HepG2 (cell line): ENCODE results near the gene ETV1. TPM values are rescaled to one million over a fixed set of nuclear protein-coding genes. Genes with fewer than 3 reads are reported as not detected.

ENCODE experiments used
- ATAC-seq: fragments of 200-7000 bp; cut with Tn5 transposase; 3 replicates; pipeline ENCODE4 v1.9.1; 2020; ENCODE audit warnings: mild to moderate bottlenecking, moderate library complexity
- BruUV-seq: library from RNA; stranded (reverse); fragments of 400-500 nt; replicated peaks from 2 replicates; lab custom pipeline; 2021; lab: Mats Ljungman, UMichigan
- CTCF ChIA-PET: fragments of 300-600 bp; formaldehyde crosslinking; extraction: SDS; loops from one replicate; lab custom pipeline; 2021; ENCODE audit warnings: low total read pairs, inconsistent platforms, low intra/inter-chr PET ratio; lab: Yijun Ruan, JAX
- POLR2A ChIA-PET: fragments of 350-600 bp; sonication (Branson Sonifier 250); formaldehyde crosslinking; loops from one replicate; lab custom pipeline; 2020; ENCODE audit warnings: antibody characterized with exemption, inconsistent platforms; lab: Yijun Ruan, JAX
- DNase-seq: peaks from one replicate; pipeline ENCODE4 v3.0.0-alpha.2; 2015; ENCODE audit warnings: low spot score
- FAIRE-seq: peaks from 3 replicates; lab custom pipeline; 2011; peaks lifted over from hg19 to GRCh38; lab: Jason Lieb, UNC
- H2AFZ ChIP-seq: one replicate; pipeline ENCODE4 v1.6.1; 2011; ENCODE audit warnings: low read length, inconsistent platforms
- H3K27ac ChIP-seq: fragments of 300-600 bp; 3 replicates; pipeline ENCODE4 v1.8.0; 2011; ENCODE audit warnings: mixed run types, mild to moderate bottlenecking, mixed read lengths, low read length, inconsistent platforms; ENCODE audit not compliant: insufficient read depth; ENCODE audit errors: extremely low read length
- H3K27me3 ChIP-seq, 2 experiments: fragments of 200-600 bp in 1 of 2; 2 replicates in 1 of 2; 3 replicates in 1 of 2; pipeline versions ENCODE4 v1.6.0 to v1.8.0; 2011; ENCODE audit warnings: low read length in 2 of 2, mild to moderate bottlenecking in 2 of 2, moderate library complexity in 2 of 2, inconsistent platforms in 1 of 2; ENCODE audit not compliant: insufficient read depth in 2 of 2, control insufficient read depth in 1 of 2
- H3K36me3 ChIP-seq, 2 experiments: fragments of 200-600 bp in 1 of 2; replicated peaks in 1 of 2; 2 replicates in 1 of 2; 3 replicates in 1 of 2; pipeline versions ENCODE4 v1.5.1 to v1.8.0; 2011; ENCODE audit warnings: low read length in 2 of 2, inconsistent platforms in 1 of 2; ENCODE audit not compliant: insufficient read depth in 2 of 2, control insufficient read depth in 1 of 2
- H3K4me1 ChIP-seq: 2 replicates; pipeline ENCODE4 v1.5.1; 2012; ENCODE audit warnings: low read length, inconsistent platforms; ENCODE audit not compliant: insufficient read depth
- H3K4me2 ChIP-seq: 2 replicates; pipeline ENCODE4 v1.6.0; 2011; ENCODE audit warnings: low read depth, low read length, inconsistent platforms
- H3K4me3 ChIP-seq, 3 experiments: fragments of 200-600 bp in 1 of 3; sonication (generic), shearing (Covaris generic) in 1 of 3; replicated peaks in 1 of 3; 2 replicates each; pipeline ENCODE4 v1.5.1; 2011 to 2016; ENCODE audit warnings: low read length in 3 of 3, inconsistent platforms in 2 of 3, low read depth in 2 of 3, mild to moderate bottlenecking in 2 of 3, control low read depth in 1 of 3, mixed read lengths in 1 of 3; ENCODE audit not compliant: insufficient read depth in 1 of 3
- H3K79me2 ChIP-seq: one replicate; pipeline ENCODE4 v1.6.1; 2011; ENCODE audit warnings: low read length, inconsistent platforms; ENCODE audit not compliant: insufficient read depth
- H3K9ac ChIP-seq: 2 replicates; pipeline ENCODE4 v1.6.0; 2011; ENCODE audit warnings: mild to moderate bottlenecking, low read depth, low read length, inconsistent platforms; ENCODE audit not compliant: insufficient read depth
- H3K9me3 ChIP-seq: 2 replicates; pipeline ENCODE4 v1.5.1; 2012; ENCODE audit warnings: mild to moderate bottlenecking, low read length
- H4K20me1 ChIP-seq: 2 replicates; pipeline ENCODE4 v1.6.0; 2011; ENCODE audit warnings: inconsistent platforms, mild to moderate bottlenecking, low read length, moderate library complexity; ENCODE audit not compliant: insufficient read depth
- HOXD1 ChIP-seq: sonication (generic); formaldehyde crosslinking; IDR thresholded peaks from 2 replicates; pipeline ENCODE4 v1.5.0; 2020; ENCODE audit warnings: missing genetic modification reagents
- PAF1 ChIP-seq: IDR thresholded peaks from 2 replicates; pipeline ENCODE4 v1.6.1; 2016; ENCODE audit warnings: missing genetic modification reagents, missing compliant biosample characterization
- SALL2 ChIP-seq: sonication (generic); formaldehyde crosslinking; IDR thresholded peaks from 2 replicates; pipeline ENCODE4 v1.8.1; 2023; ENCODE audit warnings: mild to moderate bottlenecking, missing genetic modification reagents, inconsistent platforms
- SRSF1 ChIP-seq: fragments of 200-400 bp; formaldehyde crosslinking; optimal IDR thresholded peaks from 2 replicates; pipeline ENCODE3; 2017; ENCODE audit warnings: mild to moderate bottlenecking, low read depth, low read length, moderate library complexity
- U2AF2 ChIP-seq: fragments of 200-400 bp; formaldehyde crosslinking; IDR thresholded peaks from 2 replicates; pipeline ENCODE4 v1.6.1; 2017; ENCODE audit warnings: low read depth, mild to moderate bottlenecking, low read length
- ZNF34 ChIP-seq: sonication (generic); formaldehyde crosslinking; IDR thresholded peaks from 2 replicates; pipeline ENCODE4 v1.4.0; 2020; ENCODE audit warnings: mild to moderate bottlenecking, missing genetic modification reagents, borderline replicate concordance
- ZNF644 ChIP-seq: IDR thresholded peaks from 2 replicates; pipeline ENCODE4 v1.6.1; 2016; ENCODE audit warnings: low read depth
- ZNF768 ChIP-seq: sonication (generic); formaldehyde crosslinking; IDR thresholded peaks from 2 replicates; pipeline ENCODE4 v1.4.0; 2020; ENCODE audit warnings: missing genetic modification reagents
- ZSCAN21 ChIP-seq: sonication (generic); formaldehyde crosslinking; IDR thresholded peaks from 2 replicates; pipeline ENCODE4 v1.8.0; 2022; ENCODE audit warnings: mild to moderate bottlenecking, missing genetic modification reagents, moderate library complexity, borderline replicate concordance
- WGBS: methylation state at CpG from one replicate; pipeline ENCODE4 v1.1.6; 2017; ENCODE audit warnings: low lambda C conversion rate; 5-methylcytosine and 5-hydroxymethylcytosine counted together
- in situ Hi-C: cut with HindIII; loops from 2 replicates; pipeline ENCODE4 v1.10.0; 2017; ENCODE audit warnings: low pct_unique_long_range_greater_than_20kb; ENCODE audit not compliant: extremely low pct_ligation_motif_present
- intact Hi-C: fragments of 100-400 bp; cut with micrococcal nuclease; formaldehyde crosslinking; loops from one replicate; pipeline ENCODE4 v1.10.0; 2022; ENCODE audit not compliant: unreplicated experiment
- polyA plus RNA-seq, 8 experiments: library from polyadenylated mRNA; depleted of rRNA in 3 of 8; stranded (reverse) in 7 of 8; unstranded in 1 of 8; fragments of >200 nt; fragmentation: Illumina TruSeq in 4 of 8; extraction: Trizol in 4 of 8; gene quantifications; 2 replicates each; pipeline versions ENCODE4 v1.2.1 to v1.2.3, GENCODE V29; 2011 to 2016; ENCODE audit warnings: low read depth in 4 of 8, missing spikeins in 1 of 8, mixed read lengths in 1 of 8; ENCODE audit not compliant: insufficient read depth in 1 of 8
- total RNA-seq, 5 experiments: library from RNA; depleted of rRNA; stranded (reverse); fragments of >200 nt; fragmentation: Illumina TruSeq; extraction: Trizol; gene quantifications; 2 replicates each; pipeline ENCODE4 v1.2.3, GENCODE V29; 2016; ENCODE audit warnings: low read depth in 1 of 5
- TF ChIP-seq, protein P1 (sequence below): sonication (generic); formaldehyde crosslinking; IDR thresholded peaks from 2 replicates; pipeline ENCODE4 v1.5.0; 2020; ENCODE audit warnings: missing genetic modification reagents

ETV1 gene
- total and polyA plus RNA-seq, 2 of the 13 experiments (the other 11 are each of a cell fraction or from before 2014, with no cell fraction given) = 0.04 to 0.24 TPM

GRCh38 chr7:14023342-14023741, 33.9 kb upstream of the ETV1 start:
- FAIRE-seq = no peak
- Histone ChIP-seq H3K36me3 (no peaks in the 10 kb centered on the region), H3K9ac (no peak overlapping the region), H3K4me3 (no peak overlapping the region), H2AFZ (no peak overlapping the region)
- DNase-seq = no peak
- WGBS = 14% methylated on average over 4 of the region's 4 CpGs
- intact Hi-C loops = no loop called here
- POLR2A ChIA-PET = no interaction called here
- no peak for ATAC-seq
- TF ChIP-seq PAF1 (no peak), HOXD1 (CRISPR knock-in tag) (no peak), ZNF768 (CRISPR knock-in tag) (no peak), U2AF2 (no peak), SALL2 (no peak), ZSCAN21 (no peak), SRSF1 (no peak)
- TF ChIP-seq, all 625 proteins: peak for 0
- Histone ChIP-seq H3K27ac (no peak overlapping the region), H3K79me2 (no peaks in the 10 kb centered on the region), H4K20me1 (no peaks in the 10 kb centered on the region), H3K9me3 (peaks cover 83% of the 10 kb centered on the region), H3K4me2 (no peak overlapping the region), H3K27me3 (no peaks in the 10 kb centered on the region), H3K4me1 (no peaks in the 10 kb centered on the region)
- in situ Hi-C loops = no loop called here
- CTCF ChIA-PET = no interaction called here
- no TSS peak for BruUV-seq

DNA sequence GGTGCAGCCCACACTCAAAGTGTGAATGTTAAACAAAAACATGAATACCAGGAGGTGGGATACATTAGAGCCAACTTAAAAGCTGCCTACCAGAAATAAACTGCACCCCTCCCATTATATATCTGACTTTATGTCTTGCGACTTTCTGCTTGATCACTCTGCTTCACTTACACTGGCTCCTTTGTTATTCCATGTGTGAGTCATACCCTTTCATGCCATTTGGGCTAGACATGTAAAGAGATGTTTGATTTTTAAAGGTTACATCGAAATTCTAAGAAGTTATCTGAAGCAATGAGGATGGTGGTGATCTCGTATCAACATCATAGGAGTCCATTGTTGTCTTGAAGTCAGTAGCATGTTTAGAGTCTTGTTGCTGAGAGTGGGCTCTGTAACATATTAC, 31.6 kb upstream of the ETV1 start:
- H3K9ac ChIP-seq = no peak overlapping the region
- H3K27ac ChIP-seq = no peak overlapping the region
- in situ Hi-C loops (no loop called here), intact Hi-C loops (no loop called here)
- ChIA-PET CTCF (no interaction called here), POLR2A (no interaction called here)
- no peaks in the 10 kb centered on the region for H3K36me3 ChIP-seq
- WGBS = 0% methylated on average over 3 of the region's 3 CpGs
- ATAC-seq = no peak
- no peak overlapping the region for H3K4me3 ChIP-seq
- no peaks in the 10 kb centered on the region for H3K27me3 ChIP-seq
- no peak for FAIRE-seq
- H3K4me2 ChIP-seq = no peak overlapping the region
- H3K4me1 ChIP-seq = no peaks in the 10 kb centered on the region
- TF ChIP-seq ZNF644 (CRISPR knock-in tag) (no peak), ZNF34 (no peak)
- TF ChIP-seq, protein P1, sequence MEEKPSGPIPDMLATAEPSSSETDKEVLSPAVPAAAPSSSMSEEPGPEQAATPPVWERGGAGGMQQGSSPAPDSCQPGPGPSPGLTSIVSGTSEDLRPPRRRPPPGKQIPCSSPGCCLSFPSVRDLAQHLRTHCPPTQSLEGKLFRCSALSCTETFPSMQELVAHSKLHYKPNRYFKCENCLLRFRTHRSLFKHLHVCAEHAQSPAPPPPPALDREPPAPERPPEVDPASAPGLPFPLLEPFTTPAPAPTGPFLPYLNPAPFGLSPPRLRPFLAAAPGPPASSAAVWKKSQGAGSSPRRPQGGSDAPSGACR (CRISPR knock-in tag) = no peak
- no peak for DNase-seq
- H4K20me1 ChIP-seq = no peaks in the 10 kb centered on the region
- no peaks in the 10 kb centered on the region for H3K79me2 ChIP-seq
- no peak overlapping the region for H2AFZ ChIP-seq
- peaks cover 71% of the 10 kb centered on the region for H3K9me3 ChIP-seq
- no TSS peak for BruUV-seq
